Stomach (tissue), 4 donors: Measurements from ENCODE around the gene KHNYN.

ENCODE experiments used
- EP300 ChIP-seq: sonication (generic); formaldehyde crosslinking; IDR thresholded peaks from one replicate; pipeline ENCODE4 v1.6.1; 2017; ENCODE audit warnings: antibody characterized with exemption
- POLR2AphosphoS5 ChIP-seq, 3 donors: sonication (generic); formaldehyde crosslinking; IDR thresholded peaks; one replicate each; pipeline ENCODE4 v1.6.1; 2016; ENCODE audit warnings: antibody characterized with exemption in 3 of 3
- TF ChIP-seq, protein P1 (sequence below), 7 experiments: fragments of 450-650 bp in 4 of 7; fragments of 200-600 bp in 3 of 7; sonication (generic) in 3 of 7; IDR thresholded peaks; one replicate each; pipeline ENCODE4 v1.5.1; 2016 to 2019; ENCODE audit warnings: antibody characterized with exemption in 7 of 7, control low read depth in 2 of 7, mild to moderate bottlenecking in 1 of 7

DNA sequence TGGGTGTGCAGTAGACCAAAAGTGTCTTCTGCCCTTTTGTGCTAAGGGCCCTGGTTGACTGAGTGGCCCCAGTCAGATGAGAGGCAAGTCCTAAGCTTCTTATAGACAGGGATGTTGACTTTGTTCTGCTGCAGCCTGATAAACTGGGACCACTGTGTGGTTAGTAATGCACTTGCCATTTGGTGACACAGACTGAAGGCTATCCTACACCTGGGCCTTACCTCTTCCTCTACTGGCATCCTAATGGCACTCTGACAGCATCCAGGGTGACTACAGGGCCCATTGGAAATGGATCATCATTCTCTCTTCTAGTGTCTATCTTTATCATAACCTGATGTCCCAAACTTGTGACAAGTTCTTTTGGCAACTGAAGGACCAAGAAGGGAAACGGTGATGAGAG lies 9.5 kb downstream of the KHNYN start:
- TF ChIP-seq, protein P1, sequence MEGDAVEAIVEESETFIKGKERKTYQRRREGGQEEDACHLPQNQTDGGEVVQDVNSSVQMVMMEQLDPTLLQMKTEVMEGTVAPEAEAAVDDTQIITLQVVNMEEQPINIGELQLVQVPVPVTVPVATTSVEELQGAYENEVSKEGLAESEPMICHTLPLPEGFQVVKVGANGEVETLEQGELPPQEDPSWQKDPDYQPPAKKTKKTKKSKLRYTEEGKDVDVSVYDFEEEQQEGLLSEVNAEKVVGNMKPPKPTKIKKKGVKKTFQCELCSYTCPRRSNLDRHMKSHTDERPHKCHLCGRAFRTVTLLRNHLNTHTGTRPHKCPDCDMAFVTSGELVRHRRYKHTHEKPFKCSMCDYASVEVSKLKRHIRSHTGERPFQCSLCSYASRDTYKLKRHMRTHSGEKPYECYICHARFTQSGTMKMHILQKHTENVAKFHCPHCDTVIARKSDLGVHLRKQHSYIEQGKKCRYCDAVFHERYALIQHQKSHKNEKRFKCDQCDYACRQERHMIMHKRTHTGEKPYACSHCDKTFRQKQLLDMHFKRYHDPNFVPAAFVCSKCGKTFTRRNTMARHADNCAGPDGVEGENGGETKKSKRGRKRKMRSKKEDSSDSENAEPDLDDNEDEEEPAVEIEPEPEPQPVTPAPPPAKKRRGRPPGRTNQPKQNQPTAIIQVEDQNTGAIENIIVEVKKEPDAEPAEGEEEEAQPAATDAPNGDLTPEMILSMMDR (IDR thresholded peaks at IDR 0.05): no peak
- no peak for TF ChIP-seq EP300
- TF ChIP-seq POLR2AphosphoS5 (IDR thresholded peaks at IDR 0.05): no peak
